Activated CD8-positive, alpha-beta memory T cell treated with anti-CD3 and anti-CD28 coated beads, Interleukin-2, amount 50 U/mL, for 48 hours (primary cell): ENCODE results near the gene CADM1.

Source experiments
- DNase-seq: peaks from one replicate; pipeline ENCODE4 v3.0.0-alpha.2; 2020

The CADM1 gene

GRCh38 chr11:115168229-115168671, 336.0 kb downstream of the CADM1 start:
- DNase-seq, result no peak

- DNase-seq, result no peak
Measured at GRCh38 chr11:115167456-115167855, 336.8 kb downstream of the CADM1 start.

GRCh38 chr11:115166820-115167219, 337.4 kb downstream of the CADM1 start:
- DNase-seq, result no peak

GRCh38 chr11:115164774-115165173, 339.4 kb downstream of the CADM1 start:
- no peak for DNase-seq

- DNase-seq, result no peak
Measured at GRCh38 chr11:115162919-115163318, 341.3 kb downstream of the CADM1 start.

- DNase-seq, result no peak
Measured at GRCh38 chr11:115161876-115162275, 342.3 kb downstream of the CADM1 start.

- DNase-seq, result no peak
Measured at GRCh38 chr11:115159207-115159606, 345.0 kb downstream of the CADM1 start.

- DNase-seq, result no peak
Measured at GRCh38 chr11:115158053-115158452, 346.2 kb downstream of the CADM1 start.

GRCh38 chr11:115157247-115157646, 347.0 kb downstream of the CADM1 start:
- DNase-seq, result no peak

GRCh38 chr11:115155978-115156377, 348.2 kb downstream of the CADM1 start:
- no peak for DNase-seq

- DNase-seq, result no peak
Measured at GRCh38 chr11:115155320-115155719, 348.9 kb downstream of the CADM1 start.

- DNase-seq, result no peak
Measured at GRCh38 chr11:115154355-115154736, 349.9 kb downstream of the CADM1 start.

GRCh38 chr11:115153731-115154354, 350.4 kb downstream of the CADM1 start:
- no peak for DNase-seq

GRCh38 chr11:115153135-115153534, 351.1 kb downstream of the CADM1 start:
- no peak for DNase-seq

- no peak for DNase-seq
Measured at GRCh38 chr11:115151010-115151409, 353.2 kb downstream of the CADM1 start.

- no peak for DNase-seq
Measured at GRCh38 chr11:115148691-115149090, 355.5 kb downstream of the CADM1 start.

- DNase-seq, result no peak
Measured at GRCh38 chr11:115148101-115148500, 356.1 kb downstream of the CADM1 start.

GRCh38 chr11:115147243-115147807, 356.9 kb downstream of the CADM1 start:
- DNase-seq, result no peak

- DNase-seq, result no peak
Measured at GRCh38 chr11:115146425-115146824, 357.8 kb downstream of the CADM1 start.

GRCh38 chr11:115145324-115145723, 358.9 kb downstream of the CADM1 start:
- DNase-seq, result no peak

GRCh38 chr11:115144914-115145313, 359.3 kb downstream of the CADM1 start:
- DNase-seq, result no peak

GRCh38 chr11:115144014-115144413, 360.2 kb downstream of the CADM1 start:
- no peak for DNase-seq

- DNase-seq, result no peak
Measured at GRCh38 chr11:115141231-115142114, 362.7 kb downstream of the CADM1 start.

- no peak for DNase-seq
Measured at GRCh38 chr11:115135936-115136335, 368.3 kb downstream of the CADM1 start.
